ENCODE data around the gene ADAMTS15. TPM values are rescaled to one million over a fixed set of nuclear protein-coding genes. Genes with fewer than 3 reads are reported as not detected.
A peak's percentile ranks its signal among the peaks of the same experiment; 100 is the strongest.

Gene ADAMTS15, protein sequence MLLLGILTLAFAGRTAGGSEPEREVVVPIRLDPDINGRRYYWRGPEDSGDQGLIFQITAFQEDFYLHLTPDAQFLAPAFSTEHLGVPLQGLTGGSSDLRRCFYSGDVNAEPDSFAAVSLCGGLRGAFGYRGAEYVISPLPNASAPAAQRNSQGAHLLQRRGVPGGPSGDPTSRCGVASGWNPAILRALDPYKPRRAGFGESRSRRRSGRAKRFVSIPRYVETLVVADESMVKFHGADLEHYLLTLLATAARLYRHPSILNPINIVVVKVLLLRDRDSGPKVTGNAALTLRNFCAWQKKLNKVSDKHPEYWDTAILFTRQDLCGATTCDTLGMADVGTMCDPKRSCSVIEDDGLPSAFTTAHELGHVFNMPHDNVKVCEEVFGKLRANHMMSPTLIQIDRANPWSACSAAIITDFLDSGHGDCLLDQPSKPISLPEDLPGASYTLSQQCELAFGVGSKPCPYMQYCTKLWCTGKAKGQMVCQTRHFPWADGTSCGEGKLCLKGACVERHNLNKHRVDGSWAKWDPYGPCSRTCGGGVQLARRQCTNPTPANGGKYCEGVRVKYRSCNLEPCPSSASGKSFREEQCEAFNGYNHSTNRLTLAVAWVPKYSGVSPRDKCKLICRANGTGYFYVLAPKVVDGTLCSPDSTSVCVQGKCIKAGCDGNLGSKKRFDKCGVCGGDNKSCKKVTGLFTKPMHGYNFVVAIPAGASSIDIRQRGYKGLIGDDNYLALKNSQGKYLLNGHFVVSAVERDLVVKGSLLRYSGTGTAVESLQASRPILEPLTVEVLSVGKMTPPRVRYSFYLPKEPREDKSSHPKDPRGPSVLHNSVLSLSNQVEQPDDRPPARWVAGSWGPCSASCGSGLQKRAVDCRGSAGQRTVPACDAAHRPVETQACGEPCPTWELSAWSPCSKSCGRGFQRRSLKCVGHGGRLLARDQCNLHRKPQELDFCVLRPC
- total RNA-seq: not detected

DNA sequence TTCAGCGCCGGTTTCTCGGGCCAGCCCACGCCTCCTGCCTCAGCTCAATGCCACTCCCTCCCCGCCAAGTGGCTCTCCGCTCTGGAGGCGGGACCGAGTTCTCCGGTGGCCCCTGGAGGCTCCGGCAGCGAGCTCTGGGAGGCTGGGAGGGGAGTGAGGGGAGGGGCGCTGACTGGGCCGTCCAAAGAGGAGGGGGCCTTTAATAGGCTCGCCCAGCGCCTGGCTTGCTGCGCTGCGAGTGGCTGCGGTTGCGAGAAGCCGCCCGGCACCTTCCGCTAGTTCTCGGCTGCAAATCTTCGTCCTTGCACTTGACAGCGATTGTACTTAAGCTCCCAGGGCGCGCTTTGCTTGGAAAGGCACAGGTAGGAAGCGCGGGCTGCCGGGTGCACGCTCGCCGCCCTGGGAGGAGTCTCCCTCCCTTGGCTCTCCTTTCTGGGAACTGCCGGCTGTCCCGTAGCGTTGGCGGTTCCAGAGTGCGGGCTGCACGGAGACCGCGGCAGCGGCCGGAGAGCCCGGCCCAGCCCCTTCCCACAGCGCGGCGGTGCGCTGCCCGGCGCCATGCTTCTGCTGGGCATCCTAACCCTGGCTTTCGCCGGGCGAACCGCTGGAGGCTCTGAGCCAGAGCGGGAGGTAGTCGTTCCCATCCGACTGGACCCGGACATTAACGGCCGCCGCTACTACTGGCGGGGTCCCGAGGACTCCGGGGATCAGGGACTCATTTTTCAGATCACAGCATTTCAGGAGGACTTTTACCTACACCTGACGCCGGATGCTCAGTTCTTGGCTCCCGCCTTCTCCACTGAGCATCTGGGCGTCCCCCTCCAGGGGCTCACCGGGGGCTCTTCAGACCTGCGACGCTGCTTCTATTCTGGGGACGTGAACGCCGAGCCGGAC is at the start of gene ADAMTS15:
TSS of gene ADAMTS15 (plus strand) at position 230 of the 894 bp plus-strand sequence. CDS start at position 559, 329 bp downstream.
- Mint-ChIP-seq H3K36me3 (ENCODE audit: low read depth) (no peaks in the 10 kb centered on the region), H3K9me3 (no peaks in the 10 kb centered on the region), H3K27ac (no peak within 1 kb of the TSS), H3K4me1 (ENCODE audit: low read depth) (peaks cover 8% of the 10 kb centered on the region), H3K4me3 (peak within 1 kb of the TSS; percentile 42), H3K27me3 (ENCODE audit: low read depth) (peaks cover 37% of the 10 kb centered on the region)
- DNase-seq: peak; percentile 39
- CTCF ChIA-PET: no interaction called here
- intact Hi-C loops (cut with micrococcal nuclease): no loop called here

DNA sequence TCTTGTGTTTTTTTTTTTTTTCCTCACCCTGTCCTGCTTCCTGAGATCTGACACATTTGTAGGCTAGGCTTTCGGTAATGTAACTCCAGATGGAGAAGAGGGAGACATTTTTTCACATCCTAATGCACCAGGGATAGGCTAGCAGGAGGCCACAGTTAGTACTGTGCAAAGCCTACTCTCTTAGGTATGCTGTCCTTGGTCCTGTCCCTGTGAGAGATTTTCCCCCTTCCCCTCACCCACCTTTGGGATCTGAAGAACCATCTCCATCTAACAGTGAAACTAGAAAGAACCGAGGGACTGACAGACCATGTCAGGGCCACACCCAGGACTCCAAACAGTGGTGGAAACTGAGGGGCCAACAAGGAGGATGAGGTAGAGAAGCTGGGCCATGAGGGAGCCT is 49.2 kb upstream of the ADAMTS15 start:
- Mint-ChIP-seq H3K36me3 (ENCODE audit: low read depth) (no peaks in the 10 kb centered on the region), H3K27ac (no peak overlapping the region), H3K9me3 (no peaks in the 10 kb centered on the region), H3K4me3 (no peak overlapping the region), H3K4me1 (ENCODE audit: low read depth) (peaks cover 11% of the 10 kb centered on the region), H3K27me3 (ENCODE audit: low read depth) (peaks cover 14% of the 10 kb centered on the region)
- no peak for DNase-seq
- CTCF ChIA-PET: no interaction called here
- intact Hi-C loops (cut with micrococcal nuclease): no loop called here

DNA sequence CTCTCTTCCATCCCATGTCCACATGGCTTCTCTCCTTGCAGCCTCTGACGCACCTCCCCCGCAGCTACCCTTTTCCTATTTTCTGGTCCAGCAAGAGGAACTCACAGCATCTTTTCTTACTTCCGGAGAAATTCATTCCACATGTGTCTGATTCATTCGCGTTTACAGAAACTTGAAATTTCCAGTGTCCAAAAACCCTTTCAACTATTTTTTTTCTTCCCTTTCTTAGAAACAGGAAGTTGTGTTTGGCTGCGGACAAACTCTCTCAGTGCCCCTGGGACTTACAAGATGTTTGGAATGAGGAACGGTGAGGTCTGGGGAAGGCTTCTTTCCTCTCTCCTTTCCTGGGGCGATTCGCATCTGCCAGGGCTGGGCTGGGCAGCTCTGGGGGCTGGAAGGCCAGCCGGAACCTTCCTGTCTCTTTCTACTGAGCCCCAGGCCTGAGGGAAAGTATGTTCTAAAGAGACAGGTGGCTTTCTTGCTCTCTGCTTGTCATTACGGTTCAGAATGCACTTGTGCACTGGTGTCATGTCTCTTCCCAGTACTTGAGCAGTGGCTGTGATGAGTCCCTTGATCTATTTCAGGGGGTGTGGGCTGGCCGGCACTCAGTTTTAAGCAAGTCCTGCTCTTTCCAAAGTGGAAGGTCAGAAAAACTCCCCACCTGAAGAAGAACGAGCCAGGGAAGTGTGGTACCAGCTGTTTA is 47.5 kb upstream of the ADAMTS15 start:
- no peak for DNase-seq
- Mint-ChIP-seq H3K27ac (no peak overlapping the region), H3K4me3 (no peak overlapping the region), H3K9me3 (no peaks in the 10 kb centered on the region), H3K4me1 (ENCODE audit: low read depth) (peaks cover 11% of the 10 kb centered on the region), H3K27me3 (ENCODE audit: low read depth) (peaks cover 14% of the 10 kb centered on the region), H3K36me3 (ENCODE audit: low read depth) (no peaks in the 10 kb centered on the region)
- CTCF ChIA-PET: no interaction called here
- intact Hi-C loops (cut with micrococcal nuclease): no loop called here

DNA sequence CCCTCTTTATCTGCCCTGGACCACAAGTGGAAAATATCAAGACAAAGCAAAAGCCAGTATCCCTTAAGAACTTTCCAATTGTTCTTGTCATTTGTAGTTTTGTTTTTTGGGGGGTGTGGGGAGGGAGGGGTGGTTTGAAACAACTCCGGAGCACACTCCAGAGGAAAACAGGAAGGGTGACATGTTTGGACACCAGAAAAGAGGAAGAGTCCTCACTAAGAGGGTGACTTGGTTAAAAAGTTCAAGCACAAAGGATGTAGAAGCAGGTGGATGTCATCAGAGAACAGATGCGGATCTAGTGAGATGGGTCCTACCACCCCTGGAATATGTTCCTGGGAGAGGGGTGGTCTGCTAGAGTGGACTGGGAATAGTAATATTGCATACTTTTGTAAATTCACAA is 45.9 kb upstream of the ADAMTS15 start:
- Mint-ChIP-seq H3K27ac (no peak overlapping the region), H3K27me3 (ENCODE audit: low read depth) (peaks cover 14% of the 10 kb centered on the region), H3K4me3 (no peak overlapping the region), H3K36me3 (ENCODE audit: low read depth) (no peaks in the 10 kb centered on the region), H3K4me1 (ENCODE audit: low read depth) (peaks cover 11% of the 10 kb centered on the region), H3K9me3 (no peaks in the 10 kb centered on the region)
- CTCF ChIA-PET: no interaction called here
- DNase-seq: no peak
- intact Hi-C loops (cut with micrococcal nuclease): no loop called here

DNA sequence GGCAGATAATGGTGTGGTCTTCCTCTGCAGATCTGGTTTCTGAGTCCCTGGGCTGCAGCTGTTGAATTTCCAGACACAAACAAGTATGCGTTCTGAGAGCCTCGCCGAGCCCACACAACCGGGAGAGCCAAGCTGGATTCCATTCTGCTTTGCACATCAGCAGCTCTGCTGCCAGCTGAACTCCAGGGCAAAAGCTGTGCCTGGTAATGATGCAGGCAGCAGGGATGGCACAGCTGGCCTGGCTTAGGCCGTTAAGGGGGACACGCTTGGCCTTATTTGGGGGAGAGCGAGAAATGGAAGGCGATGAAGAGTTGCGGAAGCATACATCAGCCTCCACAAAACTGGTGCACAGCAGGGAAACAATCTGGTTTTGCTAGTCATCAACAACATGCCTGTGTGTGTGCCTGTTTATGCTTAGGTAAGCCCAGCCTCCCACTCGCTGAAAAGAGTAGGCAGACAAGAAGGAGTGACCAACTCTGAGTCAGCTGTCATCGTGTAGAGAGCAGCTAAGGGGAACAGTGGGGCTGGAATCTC is 45.1 kb upstream of the ADAMTS15 start:
- DNase-seq: no peak
- Mint-ChIP-seq H3K36me3 (ENCODE audit: low read depth) (no peaks in the 10 kb centered on the region), H3K27ac (no peak overlapping the region), H3K9me3 (no peaks in the 10 kb centered on the region), H3K4me3 (no peak overlapping the region), H3K27me3 (ENCODE audit: low read depth) (peaks cover 13% of the 10 kb centered on the region), H3K4me1 (ENCODE audit: low read depth) (peaks cover 11% of the 10 kb centered on the region)
- intact Hi-C loops (cut with micrococcal nuclease): no loop called here
- CTCF ChIA-PET: no interaction called here

DNA sequence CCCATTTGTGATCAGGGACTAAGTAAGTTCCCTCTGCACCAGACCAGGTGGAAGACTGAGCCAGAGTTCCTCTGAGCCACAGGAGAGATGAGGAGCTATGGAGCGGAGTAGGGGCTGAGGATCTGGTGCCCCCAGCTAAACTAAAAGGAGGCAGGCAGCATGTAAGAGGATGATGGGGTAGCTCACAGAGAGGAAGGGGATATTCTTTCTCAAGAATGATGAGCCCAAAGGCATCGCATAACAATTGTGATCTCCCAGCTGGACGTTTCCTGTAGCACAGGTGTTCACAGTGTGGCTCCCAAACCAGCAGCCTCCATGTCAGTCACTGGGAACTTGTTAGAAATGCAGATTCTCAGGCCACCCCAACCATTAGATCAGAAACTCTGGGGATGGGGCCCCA is 44.5 kb upstream of the ADAMTS15 start:
- CTCF ChIA-PET: no interaction called here
- intact Hi-C loops (cut with micrococcal nuclease): no loop called here
- no peak overlapping the region for H3K27ac Mint-ChIP-seq
- H3K27me3 Mint-ChIP-seq (ENCODE audit: low read depth): peaks cover 11% of the 10 kb centered on the region
- H3K4me3 Mint-ChIP-seq: no peak overlapping the region
- H3K4me1 Mint-ChIP-seq (ENCODE audit: low read depth): peaks cover 11% of the 10 kb centered on the region
- H3K9me3 Mint-ChIP-seq: no peaks in the 10 kb centered on the region
- DNase-seq: no peak
- H3K36me3 Mint-ChIP-seq (ENCODE audit: low read depth): no peaks in the 10 kb centered on the region

DNA sequence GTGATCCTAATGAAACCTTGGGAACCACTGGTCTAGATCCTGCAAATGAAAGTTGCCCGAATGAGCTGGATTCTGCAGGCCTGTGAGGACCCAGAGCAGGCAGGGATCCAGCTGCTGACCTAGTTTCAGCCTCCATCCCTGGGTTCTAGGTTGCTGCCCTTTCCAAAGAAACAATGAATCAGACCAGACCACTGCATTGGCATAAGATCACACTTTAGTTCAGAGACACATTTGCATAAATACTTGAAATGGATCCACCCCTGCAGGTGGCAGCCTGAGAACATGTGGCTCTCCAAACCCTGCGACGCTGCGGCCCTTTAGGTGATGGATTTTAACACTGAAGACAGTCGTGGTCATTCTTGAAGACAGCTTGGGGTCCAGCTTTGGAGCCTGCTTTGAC is 43.7 kb upstream of the ADAMTS15 start:
- no peak for DNase-seq
- Mint-ChIP-seq H3K36me3 (ENCODE audit: low read depth) (no peaks in the 10 kb centered on the region), H3K27ac (no peak overlapping the region), H3K4me3 (no peak overlapping the region), H3K27me3 (ENCODE audit: low read depth) (peaks cover 11% of the 10 kb centered on the region), H3K9me3 (no peaks in the 10 kb centered on the region), H3K4me1 (ENCODE audit: low read depth) (peaks cover 11% of the 10 kb centered on the region)
- CTCF ChIA-PET: no interaction called here
- intact Hi-C loops (cut with micrococcal nuclease): no loop called here

DNA sequence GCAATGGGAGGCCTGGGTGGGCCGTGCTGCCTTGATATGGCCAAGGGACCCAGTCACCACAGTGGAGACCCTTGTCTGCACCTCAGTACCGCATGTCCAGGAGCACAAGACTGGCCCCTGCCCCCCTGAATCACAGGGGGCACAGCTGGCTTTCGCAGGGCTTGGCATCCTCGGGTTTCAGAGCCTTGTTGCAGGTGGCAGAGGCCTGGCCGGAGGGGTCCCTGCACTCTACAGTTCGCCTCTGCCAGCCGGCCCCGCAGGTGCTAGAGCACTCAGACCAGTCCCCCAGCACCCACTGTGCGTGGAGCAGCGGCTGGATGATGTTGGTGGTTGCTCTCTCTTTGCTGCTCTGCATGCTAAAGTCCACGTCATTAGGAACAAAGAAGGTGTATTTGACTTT is 43.0 kb upstream of the ADAMTS15 start:
- Mint-ChIP-seq H3K9me3 (no peaks in the 10 kb centered on the region), H3K27me3 (ENCODE audit: low read depth) (peaks cover 5% of the 10 kb centered on the region)
- CTCF ChIA-PET: no interaction called here

DNA sequence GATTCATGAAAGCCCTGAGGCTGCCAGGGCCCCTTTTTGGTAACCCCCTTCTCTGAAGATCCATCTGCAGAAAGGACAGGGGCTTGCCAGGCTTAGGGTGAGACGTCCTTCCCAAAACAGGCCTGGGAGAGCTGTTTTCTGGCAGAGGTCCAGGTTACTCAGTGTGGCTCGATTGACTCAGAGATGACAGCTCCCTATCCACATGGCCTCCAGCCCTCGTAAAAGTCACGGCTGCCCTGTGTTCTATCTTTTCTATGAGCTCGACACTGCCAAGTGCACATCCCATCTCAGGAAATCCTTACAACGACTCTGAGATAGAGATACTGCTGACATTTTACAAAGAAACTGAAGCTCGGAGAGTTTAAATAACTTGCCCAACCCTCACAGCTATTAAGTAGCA is 40.5 kb upstream of the ADAMTS15 start:
- CTCF ChIA-PET: interaction anchor here (1.3 kb wide), 1 partner anchor 23 kb away, joined by 3 read pairs; no protein-coding TSS in a partner anchor
- no peaks in the 10 kb centered on the region for H3K9me3 Mint-ChIP-seq

More for the DNA sequence above, 43.0 kb upstream of the ADAMTS15 start:
- intact Hi-C loops (cut with micrococcal nuclease): no loop called here
- DNase-seq: no peak
- Mint-ChIP-seq H3K27ac (no peak overlapping the region), H3K4me3 (no peak overlapping the region), H3K4me1 (ENCODE audit: low read depth) (peaks cover 6% of the 10 kb centered on the region), H3K36me3 (ENCODE audit: low read depth) (no peaks in the 10 kb centered on the region)

DNA sequence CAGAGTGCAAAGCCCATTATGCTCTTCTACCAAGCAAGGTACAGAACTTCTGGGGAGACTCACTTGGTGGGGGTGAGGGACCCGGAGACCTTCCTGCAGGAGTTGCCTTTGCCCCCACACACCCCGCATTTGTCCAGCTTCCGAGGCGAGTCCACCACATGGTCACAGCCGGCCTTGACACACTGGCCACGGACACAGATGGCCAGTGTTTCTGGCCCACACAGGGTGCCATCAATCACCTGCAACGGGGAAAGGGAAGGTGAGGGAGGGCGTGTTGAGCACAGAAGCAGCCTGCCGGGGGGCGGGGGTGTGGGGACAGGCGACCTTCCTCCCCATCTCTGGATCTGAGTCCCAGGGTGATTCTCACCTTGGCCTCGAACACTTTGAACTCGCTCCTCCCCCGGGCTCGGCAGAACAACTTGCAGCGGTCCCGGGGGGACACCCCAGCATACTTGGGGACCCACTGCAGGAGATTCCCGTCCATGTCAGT is 40.0 kb upstream of the ADAMTS15 start:
- no peaks in the 10 kb centered on the region for H3K4me1 Mint-ChIP-seq (ENCODE audit: low read depth)
- no peaks in the 10 kb centered on the region for H3K36me3 Mint-ChIP-seq (ENCODE audit: low read depth)
- intact Hi-C loops (cut with micrococcal nuclease): no loop called here
- CTCF ChIA-PET: interaction anchor here (1.3 kb wide), 1 partner anchor 23 kb away, joined by 3 read pairs; no protein-coding TSS in a partner anchor
- no peak overlapping the region for H3K27ac Mint-ChIP-seq
- no peaks in the 10 kb centered on the region for H3K9me3 Mint-ChIP-seq
- no peaks in the 10 kb centered on the region for H3K27me3 Mint-ChIP-seq (ENCODE audit: low read depth)
- no peak for DNase-seq
- H3K4me3 Mint-ChIP-seq: no peak overlapping the region

More for the DNA sequence above, 40.5 kb upstream of the ADAMTS15 start:
- DNase-seq: no peak
- intact Hi-C loops (cut with micrococcal nuclease): no loop called here
- Mint-ChIP-seq H3K4me3 (no peak overlapping the region), H3K36me3 (ENCODE audit: low read depth) (no peaks in the 10 kb centered on the region), H3K4me1 (ENCODE audit: low read depth) (no peaks in the 10 kb centered on the region), H3K27me3 (ENCODE audit: low read depth) (no peaks in the 10 kb centered on the region), H3K27ac (no peak overlapping the region)

DNA sequence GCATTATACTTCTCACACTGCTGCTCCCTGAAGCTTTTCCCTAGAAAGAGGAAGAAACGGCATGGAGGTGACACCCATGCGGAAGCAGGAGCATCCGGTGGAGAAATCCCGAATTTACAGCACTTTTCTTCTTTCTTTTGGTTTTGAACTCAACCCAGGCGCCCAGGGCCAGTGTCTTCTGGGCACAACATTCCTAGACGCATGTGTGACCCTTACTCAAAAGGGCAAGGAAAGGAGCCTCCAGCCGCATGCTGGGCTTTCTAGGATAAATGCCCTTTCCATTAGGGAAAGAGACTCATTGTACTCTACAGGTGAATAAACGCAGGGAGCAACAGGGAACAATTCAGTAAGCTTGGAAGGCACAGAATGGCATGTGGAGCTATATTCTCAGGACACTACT is 39.5 kb upstream of the ADAMTS15 start:
- Mint-ChIP-seq H3K4me1 (ENCODE audit: low read depth) (no peaks in the 10 kb centered on the region), H3K27me3 (ENCODE audit: low read depth) (no peaks in the 10 kb centered on the region), H3K27ac (no peak overlapping the region), H3K4me3 (no peak overlapping the region), H3K9me3 (no peaks in the 10 kb centered on the region), H3K36me3 (ENCODE audit: low read depth) (no peaks in the 10 kb centered on the region)
- DNase-seq: no peak
- CTCF ChIA-PET: interaction anchor here (0.9 to 1.3 kb wide), 2 partner anchors 22 to 453 kb away, joined by 3 to 4 read pairs; no protein-coding TSS in a partner anchor
- intact Hi-C loops (cut with micrococcal nuclease): no loop called here

Measured in activated naive CD4-positive, alpha-beta T cell treated with anti-CD3 and anti-CD28 coated beads for 36 hours (primary cell).